ENCODE data around the gene DNAJC16. TPM values are rescaled to one million over a fixed set of nuclear protein-coding genes. Genes with fewer than 3 reads are reported as not detected.

Gene DNAJC16
- total RNA-seq, 1 experiment from 2014 or later: 20.7 TPM

DNA sequence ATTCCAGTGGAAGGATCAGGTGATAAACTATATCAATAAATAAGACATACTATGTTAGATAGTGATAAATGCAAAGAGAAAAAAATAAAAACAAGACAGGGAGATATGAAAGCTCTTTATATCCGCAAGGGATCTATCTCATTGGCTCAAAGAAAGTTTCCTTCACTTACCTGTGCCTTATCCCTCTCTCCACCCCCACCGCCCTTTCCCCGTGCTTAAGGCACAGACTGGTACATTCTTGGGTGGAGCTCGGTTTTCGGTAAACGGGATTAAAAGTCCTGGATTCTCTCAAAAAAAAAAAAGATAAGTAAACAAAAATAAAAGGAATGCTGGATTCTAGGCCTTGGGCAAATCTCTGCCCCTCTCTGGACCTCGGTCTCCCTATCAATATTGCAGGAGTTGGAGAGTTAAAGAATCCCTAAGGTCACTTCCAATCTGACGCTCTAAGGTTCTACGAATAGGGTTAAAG, 593 bp upstream of the DNAJC16 start:
- no peak overlapping the region for H2AFZ ChIP-seq (ENCODE audit: low read length)
- H2BK20ac ChIP-seq (ENCODE audit: low read depth, low read length, poor library complexity, severe bottlenecking): no peak overlapping the region
- H3K79me1 ChIP-seq (ENCODE audit: insufficient read depth, low read depth, low read length, poor library complexity, severe bottlenecking): no peaks in the 10 kb centered on the region
- no peak overlapping the region for H3K9ac ChIP-seq (ENCODE audit: extremely low read depth, insufficient read length, low read length)
- H2BK12ac ChIP-seq (ENCODE audit: insufficient read length, low read depth, low read length): no peak overlapping the region
- H3K23ac ChIP-seq (ENCODE audit: insufficient read length, low read depth, low read length): no peak overlapping the region
- H3K9me3 ChIP-seq (ENCODE audit: control insufficient read depth, low read depth, low read length): no peaks in the 10 kb centered on the region
- H4K5ac ChIP-seq (ENCODE audit: insufficient read length, low read depth, low read length): no peak overlapping the region
- no peak overlapping the region for H3K14ac ChIP-seq (ENCODE audit: insufficient read depth, low read length)
- H4K20me1 ChIP-seq (ENCODE audit: control insufficient read depth, insufficient read depth, insufficient read length): no peaks in the 10 kb centered on the region
- H2BK5ac ChIP-seq (ENCODE audit: insufficient read length, low read length): no peak overlapping the region
- no peak overlapping the region for H3K56ac ChIP-seq (ENCODE audit: insufficient read length, low read depth, low read length)
- no peak overlapping the region for H4K8ac ChIP-seq (replicated peaks; ENCODE audit: insufficient read length, low read depth, low read length)
- H4K91ac ChIP-seq (ENCODE audit: insufficient read length, low read depth, low read length): no peak overlapping the region
- Mint-ChIP-seq H3K27me3 (ENCODE audit: low read depth) (no peaks in the 10 kb centered on the region), H3K4me3 (peak overlapping the region; percentile 92 to 95), H3K36me3 (ENCODE audit: insufficient read depth in 1 of 3, low read depth in 3 of 3) (peaks cover 2 to 16% (median 9%) of the 10 kb centered on the region in 3 experiments; a peak in 5 of 7 replicates), H3K4me1 (peaks cover 28 to 43% of the 10 kb centered on the region in 2 experiments), H3K9me3 (no peaks in the 10 kb centered on the region), H3K27ac (peak overlapping the region; percentile 38 to 74 (median 66); a peak in 5 of 7 replicates)
- no peaks in the 10 kb centered on the region for H3K79me2 ChIP-seq (ENCODE audit: insufficient read depth, low read length)
- peak overlapping the region; percentile 86 for H3K4me2 ChIP-seq (ENCODE audit: insufficient read depth, insufficient read length, low read length)
- H2AK5ac ChIP-seq (ENCODE audit: insufficient read length, low read length): no peak overlapping the region
- H3T11ph ChIP-seq (ENCODE audit: low read length): no peak overlapping the region
- H3K18ac ChIP-seq (ENCODE audit: insufficient read length, low read depth, low read length): no peak overlapping the region
- H3K27ac ChIP-seq (ENCODE audit: insufficient read length, low read depth, low read length): no peak overlapping the region
- TF ChIP-seq CTCF (conservative IDR thresholded peaks at IDR 0.05): no peak
- H3K4ac ChIP-seq (ENCODE audit: low read depth, low read length): no peak overlapping the region
- no peak overlapping the region for H2BK120ac ChIP-seq (ENCODE audit: low read depth, low read length, poor library complexity, severe bottlenecking)
- peaks cover 3% of the 10 kb centered on the region; the same call in 1 of the 2 replicates for H3K4me1 ChIP-seq (ENCODE audit: insufficient read depth, low read length)
- no peak for DNase-seq
- H3K23me2 ChIP-seq (ENCODE audit: insufficient read length, low read depth, low read length, poor library complexity, severe bottlenecking): peaks cover 8% of the 10 kb centered on the region
- H3K27me3 ChIP-seq (ENCODE audit: insufficient read depth, low read length): no peaks in the 10 kb centered on the region
- WGBS (ENCODE audit: extremely low coverage, insufficient read length, low lambda C conversion rate): no CpG with 5 or more reads among the region's 9 CpGs
- H2BK15ac ChIP-seq (ENCODE audit: low read depth, low read length): no peak overlapping the region

Measured in H9 (cell line).